Cardiac muscle cell (in vitro differentiated cells and primary cell): ENCODE results near the gene ULK2. TPM values are rescaled to one million over a fixed set of nuclear protein-coding genes. Genes with fewer than 3 reads are reported as not detected.

Experiments
- DNase-seq, 2 donors: peaks; one replicate each; pipeline versions ENCODE4 v3.0.0 to v3.0.0-alpha.2; 2010 to 2017; ENCODE audit warnings: low read depth in 1 of 2, low spot score in 1 of 2
- H3K27ac ChIP-seq: fragments of 200-600 bp; sonication (generic); 2 replicates; pipeline ENCODE4 v1.5.1; 2016
- H3K27me3 ChIP-seq: fragments of 200-600 bp; sonication (generic); 2 replicates; pipeline ENCODE4 v1.6.0; 2016; ENCODE audit warnings: control low read depth
- H3K36me3 ChIP-seq: fragments of 200-600 bp; sonication (generic); 2 replicates; pipeline ENCODE4 v1.5.1; 2016; ENCODE audit warnings: control low read depth
- H3K4me1 ChIP-seq: fragments of 200-600 bp; sonication (generic); 2 replicates; pipeline ENCODE4 v1.8.1; 2017; ENCODE audit warnings: low read depth, mild to moderate bottlenecking, mixed run types
- H3K4me3 ChIP-seq: fragments of 200-600 bp; sonication (generic); 2 replicates; pipeline ENCODE4 v1.5.1; 2016; ENCODE audit warnings: mild to moderate bottlenecking
- H3K9me3 ChIP-seq: fragments of 200-600 bp; sonication (generic); 2 replicates; pipeline ENCODE4 v1.5.1; 2017; ENCODE audit warnings: low read depth, mild to moderate bottlenecking, control low read depth
- CTCF ChIP-seq: IDR thresholded peaks from 2 replicates; pipeline ENCODE4 v1.5.1; 2012; ENCODE audit warnings: low read depth, mild to moderate bottlenecking, low read length
- polyA plus RNA-seq: library from polyadenylated mRNA; unstranded; fragments of >200 nt; fragmentation: Nextera tagmentation; extraction: Ambion mirVana; gene quantifications from 2 replicates; pipeline ENCODE4 v1.2.1, GENCODE V29; 2016
- total RNA-seq: library from RNA; depleted of rRNA; stranded (reverse); fragments of >200 nt; gene quantifications from 2 replicates; pipeline ENCODE4 v1.2.3, GENCODE V29; 2016

The ULK2 gene
- total and polyA plus RNA-seq, 2 experiments from 2014 or later: 13.3 to 24.5 TPM

- DNase-seq: peak in 1 of 2 donors; percentile 22
- no peak for TF ChIP-seq CTCF
Observed at GRCh38 chr17:19787733-19788357, 79.9 kb downstream of the ULK2 start.

GRCh38 chr17:19785854-19786253 is 81.9 kb downstream of the ULK2 start:
- no peaks in the 10 kb centered on the region for H3K27me3 ChIP-seq
- no peak for DNase-seq
- H3K4me3 ChIP-seq: no peak overlapping the region
- no peak overlapping the region for H3K27ac ChIP-seq
- H3K4me1 ChIP-seq: no peaks in the 10 kb centered on the region
- peaks cover 5% of the 10 kb centered on the region for H3K36me3 ChIP-seq
- TF ChIP-seq CTCF: no peak
- no peaks in the 10 kb centered on the region for H3K9me3 ChIP-seq

More at GRCh38 chr17:19787733-19788357, 79.9 kb downstream of the ULK2 start:
- H3K9me3 ChIP-seq: no peaks in the 10 kb centered on the region
- no peak overlapping the region for H3K4me3 ChIP-seq
- H3K27me3 ChIP-seq: no peaks in the 10 kb centered on the region
- H3K4me1 ChIP-seq: no peaks in the 10 kb centered on the region
- peaks cover 6% of the 10 kb centered on the region for H3K36me3 ChIP-seq
- no peak overlapping the region for H3K27ac ChIP-seq

- H3K27me3 ChIP-seq: no peaks in the 10 kb centered on the region
- H3K27ac ChIP-seq: no peak overlapping the region
- H3K36me3 ChIP-seq: peaks cover 17% of the 10 kb centered on the region
- no peak for TF ChIP-seq CTCF
- DNase-seq: no peak
- H3K4me1 ChIP-seq: no peaks in the 10 kb centered on the region
- H3K4me3 ChIP-seq: no peak overlapping the region
- no peaks in the 10 kb centered on the region for H3K9me3 ChIP-seq
Observed at GRCh38 chr17:19781488-19782458, 86.0 kb downstream of the ULK2 start.

GRCh38 chr17:19780846-19781245 is 86.9 kb downstream of the ULK2 start:
- no peaks in the 10 kb centered on the region for H3K27me3 ChIP-seq
- no peak overlapping the region for H3K4me3 ChIP-seq
- H3K27ac ChIP-seq: no peak overlapping the region
- TF ChIP-seq CTCF: no peak
- peaks cover 22% of the 10 kb centered on the region for H3K36me3 ChIP-seq
- no peaks in the 10 kb centered on the region for H3K4me1 ChIP-seq
- H3K9me3 ChIP-seq: no peaks in the 10 kb centered on the region
- DNase-seq: no peak

GRCh38 chr17:19773534-19773933 is 94.2 kb downstream of the ULK2 start:
- Histone ChIP-seq H3K27ac (no peak overlapping the region), H3K27me3 (no peaks in the 10 kb centered on the region), H3K4me3 (no peak overlapping the region), H3K36me3 (peaks cover 28% of the 10 kb centered on the region), H3K4me1 (no peaks in the 10 kb centered on the region), H3K9me3 (no peaks in the 10 kb centered on the region)
- TF ChIP-seq CTCF: no peak
- DNase-seq: no peak
